HEK293 (cell line): ENCODE data around the gene STX10.

Experiments
- GLI2 ChIP-seq: fragments of 450-650 bp; formaldehyde crosslinking; IDR thresholded peaks from 2 replicates; pipeline ENCODE4; 2017; ENCODE audit warnings: missing biosample characterization, missing genetic modification characterization, low read depth, borderline replicate concordance
- ZNF24 ChIP-seq: fragments of 450-650 bp; formaldehyde crosslinking; IDR thresholded peaks from 2 replicates; pipeline ENCODE4 v1.5.1; 2016; ENCODE audit warnings: missing biosample characterization, missing genetic modification characterization

DNA sequence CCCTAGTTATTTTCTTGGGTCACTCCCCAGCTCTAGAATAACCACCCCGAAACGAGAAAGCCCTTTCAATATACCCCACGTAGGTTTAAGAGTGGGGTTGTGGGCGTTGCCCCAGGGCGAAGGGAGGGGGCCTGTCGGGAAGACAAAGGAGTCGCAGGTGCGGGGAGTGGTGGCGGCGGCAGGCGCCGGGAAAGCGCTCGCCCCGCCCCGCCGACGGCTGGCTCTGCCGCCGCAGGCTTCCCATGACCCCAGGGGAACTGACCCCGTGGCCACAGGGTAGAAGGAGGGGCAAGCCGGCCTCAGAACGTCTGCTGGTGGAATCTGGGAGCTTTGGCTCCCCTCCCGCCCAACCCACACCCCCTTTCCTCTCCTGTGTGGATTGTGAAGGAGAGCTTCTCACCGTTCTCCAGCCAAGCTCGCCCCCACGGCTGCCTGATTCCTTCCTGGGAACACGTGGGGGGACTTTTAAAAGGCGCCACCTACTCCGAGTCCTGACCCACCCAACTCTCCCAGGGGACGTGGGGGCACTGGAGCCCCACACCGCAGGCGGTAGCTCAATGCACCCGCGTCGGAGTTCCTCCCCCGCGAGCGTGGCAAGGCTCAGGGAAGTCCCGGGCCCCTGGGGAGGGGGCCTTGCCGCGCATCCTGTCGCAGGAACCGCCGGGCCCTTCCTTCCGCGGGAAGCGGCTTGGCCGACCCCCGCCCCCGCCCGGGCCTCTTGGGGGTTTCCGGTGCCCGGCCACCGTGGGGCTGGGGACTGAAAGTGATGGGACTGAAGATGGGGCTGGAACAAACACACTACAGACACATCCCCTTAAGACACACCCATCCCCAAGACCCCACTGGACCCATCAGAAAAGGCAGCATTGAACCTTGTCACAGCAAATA, 5.5 kb upstream of the STX10 start:
- TF ChIP-seq ZNF24 (tag by site-specific recombination) (no peak), GLI2 (tag by site-specific recombination) (no peak)
